ENCODE data around the gene LRRC8D.

Gene LRRC8D

GRCh38 chr1:89806616-89807015, 14.2 kb upstream of the LRRC8D start:
- DNase-seq (ENCODE audit: low spot score) (no peak), FAIRE-seq (no peak)

- FAIRE-seq (no peak), DNase-seq (ENCODE audit: low spot score) (no peak)
These were observed 13.3 kb upstream of the LRRC8D start for GRCh38 chr1:89807503-89807902.

DNA sequence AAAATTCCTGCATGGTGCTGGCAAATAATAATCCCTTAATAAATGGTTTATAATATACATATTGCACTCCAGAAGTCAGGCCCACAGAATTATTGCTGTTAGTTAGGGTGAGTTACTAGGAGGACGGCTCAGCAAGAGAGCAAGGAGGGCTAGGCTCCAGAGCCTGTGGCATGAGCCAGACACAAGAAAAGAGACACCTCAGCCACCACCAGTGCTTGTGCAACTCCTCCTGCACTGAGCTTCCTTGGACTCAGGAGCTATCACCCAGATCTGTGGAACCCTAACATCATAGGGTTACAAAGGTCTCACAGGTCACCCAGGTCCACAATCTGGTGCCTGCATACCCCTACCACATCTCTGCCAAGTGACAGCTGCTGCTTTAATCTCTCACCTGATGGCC, 12.8 kb upstream of the LRRC8D start:
- DNase-seq (ENCODE audit: low spot score) (no peak), FAIRE-seq (no peak)

GRCh38 chr1:89808441-89809117, 12.3 kb upstream of the LRRC8D start:
- DNase-seq (ENCODE audit: low spot score) (peak; percentile 36), FAIRE-seq (no peak)

GRCh38 chr1:89809556-89809955, 11.3 kb upstream of the LRRC8D start:
- FAIRE-seq (no peak), DNase-seq (ENCODE audit: low spot score) (no peak)

DNA sequence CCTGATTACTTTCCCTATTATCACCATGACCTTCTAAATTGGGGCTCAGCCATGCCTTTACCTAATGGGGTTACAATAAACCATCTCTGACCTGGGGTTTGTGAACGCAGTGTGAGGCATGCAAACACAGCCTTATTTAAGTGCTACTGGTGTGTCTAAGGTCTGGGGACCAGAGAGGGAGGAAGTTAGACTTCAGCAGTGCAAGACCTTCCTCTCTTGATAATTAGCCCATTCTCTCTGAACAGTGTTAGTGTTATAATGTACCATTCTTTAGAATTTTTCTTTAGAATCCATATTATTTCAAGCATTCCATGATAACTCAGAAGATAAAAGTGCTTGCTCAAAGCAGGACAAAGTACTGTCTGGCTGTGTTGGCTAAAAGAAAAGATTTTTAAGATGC, 10.5 kb upstream of the LRRC8D start:
- FAIRE-seq = no peak
- no peak for DNase-seq (ENCODE audit: low spot score)

DNA sequence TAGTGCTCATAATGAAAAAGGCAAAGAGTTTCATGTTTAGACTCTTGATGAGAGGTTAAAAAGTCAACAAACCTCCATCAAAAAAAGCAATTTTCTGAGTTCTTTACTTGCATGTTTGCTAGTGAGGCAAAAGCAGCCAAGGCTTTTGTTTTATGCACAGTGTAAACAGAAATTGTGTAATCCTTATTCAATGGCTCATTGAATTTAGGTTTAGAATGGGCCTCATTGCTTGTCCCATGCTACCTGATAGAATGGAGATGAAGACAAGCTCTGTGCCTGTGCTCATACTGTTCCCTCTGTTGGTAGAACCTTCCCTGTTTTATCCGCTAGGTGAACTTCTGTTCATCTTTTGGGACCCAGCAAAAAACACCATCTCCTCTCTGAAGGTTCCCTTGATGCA, 10.0 kb upstream of the LRRC8D start:
- no peak for FAIRE-seq
- DNase-seq (ENCODE audit: low spot score) = no peak

- no peak for FAIRE-seq
- DNase-seq (ENCODE audit: low spot score) = no peak
These were observed 7.8 kb upstream of the LRRC8D start for GRCh38 chr1:89812992-89813391.

- FAIRE-seq (no peak), DNase-seq (ENCODE audit: low spot score) (no peak)
These were observed 5.8 kb upstream of the LRRC8D start for GRCh38 chr1:89815040-89815439.

DNA sequence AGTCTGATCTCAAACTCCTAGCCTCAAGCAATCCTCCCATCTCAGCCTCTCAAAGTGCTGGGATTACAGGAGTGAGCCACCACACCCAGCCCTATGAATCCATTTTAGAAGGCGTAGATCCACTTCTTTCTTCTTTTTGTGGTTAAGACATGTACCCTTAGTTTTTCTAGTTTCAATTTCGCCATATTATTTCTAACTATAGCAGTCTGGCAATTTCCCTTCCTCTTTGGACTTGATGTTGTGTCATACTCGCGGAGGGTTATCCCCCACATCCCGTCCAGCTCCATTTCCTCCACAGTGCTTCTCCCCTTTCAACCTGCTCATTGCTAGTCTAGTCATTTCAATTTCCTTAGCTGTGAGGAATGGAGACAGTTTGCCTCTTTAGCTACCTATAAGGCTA, 5.2 kb upstream of the LRRC8D start:
- no peak for DNase-seq (ENCODE audit: low spot score)
- no peak for FAIRE-seq

GRCh38 chr1:89816366-89816765, 4.5 kb upstream of the LRRC8D start:
- DNase-seq (ENCODE audit: low spot score) (no peak), FAIRE-seq (no peak)

DNA sequence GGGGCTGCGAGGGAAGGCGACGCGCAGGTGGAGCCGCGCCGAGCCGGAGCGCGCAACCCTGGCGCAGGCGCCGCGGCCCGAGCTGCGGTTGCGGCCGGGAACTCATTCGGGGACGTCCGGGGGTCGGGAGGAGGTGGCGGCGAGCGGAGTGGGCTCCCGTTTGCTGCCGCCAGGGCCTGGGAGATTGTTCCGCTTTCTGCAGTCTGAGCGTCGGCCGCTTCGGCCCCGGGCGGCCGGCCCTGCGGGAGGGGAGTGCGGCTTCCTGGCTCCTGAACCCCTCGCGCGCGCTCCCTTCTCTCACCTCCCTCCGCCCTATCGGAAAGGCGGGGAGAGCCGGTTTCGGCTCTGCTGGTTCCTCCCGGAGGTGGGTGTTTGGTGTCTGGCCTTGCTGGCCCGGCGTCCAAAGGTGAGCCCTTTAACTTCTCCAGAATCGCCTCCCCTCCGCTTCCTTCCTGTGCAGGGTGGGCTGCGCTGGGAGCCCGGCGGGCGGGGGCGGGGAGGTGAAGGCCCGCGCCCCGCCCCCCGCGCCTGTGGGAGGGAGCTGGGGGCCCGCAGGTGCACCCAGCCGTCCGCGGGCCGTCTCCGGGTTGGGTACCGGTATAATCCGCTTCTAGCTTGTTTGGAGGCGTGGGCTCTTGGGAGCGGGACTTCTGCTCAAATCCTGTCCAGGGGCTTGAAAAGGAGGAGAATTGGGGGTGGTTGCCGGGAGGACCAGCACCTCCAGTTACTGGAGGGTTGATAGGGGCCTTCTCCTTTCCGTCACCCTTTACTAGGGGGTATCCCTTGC, 683 bp downstream of the LRRC8D start:
- no peak for DNase-seq (ENCODE audit: low spot score)
- FAIRE-seq = no peak

DNA sequence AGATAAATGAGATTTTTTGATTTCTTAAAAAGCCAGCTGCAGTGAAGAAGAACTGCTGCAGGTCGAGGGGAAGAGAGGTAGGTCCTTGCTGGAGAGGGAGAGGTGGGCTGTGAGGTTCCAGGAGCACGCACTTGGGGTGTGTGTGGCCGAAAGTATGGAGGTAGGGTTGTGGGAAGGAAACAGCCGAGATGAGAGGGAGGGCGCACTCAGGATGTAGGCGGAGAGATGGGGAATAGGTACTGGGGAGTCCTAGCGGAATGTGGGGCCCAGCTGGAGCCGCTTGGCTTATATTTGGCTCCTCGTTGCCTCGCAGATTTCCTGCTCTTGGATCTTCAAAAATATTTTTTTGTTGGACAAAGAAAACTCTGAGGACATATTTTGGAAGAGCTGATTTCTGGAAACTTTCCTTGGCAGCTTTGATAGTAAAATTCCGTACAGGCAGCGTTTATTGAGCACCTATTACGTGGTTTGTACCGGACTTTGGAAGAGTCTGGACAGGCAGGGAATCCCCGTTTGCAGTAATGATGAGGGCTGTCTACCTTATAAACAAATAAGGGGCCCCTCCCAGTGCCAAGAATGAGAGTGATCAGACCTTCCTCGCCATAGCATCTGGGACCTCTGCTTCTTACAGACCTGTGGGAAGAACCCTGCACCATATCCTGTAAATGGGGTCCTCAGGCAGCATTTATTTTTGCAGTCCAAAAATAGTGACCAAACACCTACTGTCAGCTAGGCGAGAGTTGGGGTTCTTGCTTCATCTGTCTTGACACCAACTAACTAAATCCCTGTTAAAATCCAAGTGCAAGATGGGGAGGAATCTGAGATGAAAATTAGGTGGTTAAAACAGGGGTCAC, 1.5 kb downstream of the LRRC8D start:
- no peak for FAIRE-seq

DNA sequence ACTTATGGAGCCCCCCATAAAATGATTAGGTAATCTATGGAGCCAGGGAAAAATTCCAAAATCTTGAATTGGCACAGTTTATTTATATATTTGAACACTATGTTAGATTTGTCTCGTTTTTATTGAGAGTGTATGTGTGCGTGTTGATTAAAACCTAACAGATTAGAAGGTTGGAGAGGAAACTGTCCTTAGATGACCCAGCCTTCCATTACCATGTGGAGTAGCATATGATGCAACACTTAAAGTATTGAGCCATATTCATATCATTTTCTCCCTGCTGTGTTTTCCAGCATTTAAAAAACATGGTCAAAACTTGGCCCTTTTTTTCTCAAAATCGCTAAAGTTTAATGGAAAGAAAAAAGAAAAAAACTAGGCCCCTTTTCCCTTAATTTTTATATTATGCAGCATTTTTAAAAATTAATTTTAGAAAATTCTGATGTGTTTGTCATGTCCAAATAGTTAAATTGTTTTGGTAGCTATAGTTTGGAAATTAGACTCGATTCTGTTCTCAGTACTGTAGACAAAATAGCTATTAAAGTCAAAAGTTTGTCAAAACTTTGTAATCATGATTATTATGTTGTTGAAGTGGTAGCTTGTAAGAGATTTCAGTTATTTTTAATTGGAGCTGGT, 2.3 kb downstream of the LRRC8D start:
- FAIRE-seq (no peak), DNase-seq (ENCODE audit: low spot score) (no peak)

More for the DNA sequence above, 1.5 kb downstream of the LRRC8D start:
- no peak for DNase-seq (ENCODE audit: low spot score)

DNA sequence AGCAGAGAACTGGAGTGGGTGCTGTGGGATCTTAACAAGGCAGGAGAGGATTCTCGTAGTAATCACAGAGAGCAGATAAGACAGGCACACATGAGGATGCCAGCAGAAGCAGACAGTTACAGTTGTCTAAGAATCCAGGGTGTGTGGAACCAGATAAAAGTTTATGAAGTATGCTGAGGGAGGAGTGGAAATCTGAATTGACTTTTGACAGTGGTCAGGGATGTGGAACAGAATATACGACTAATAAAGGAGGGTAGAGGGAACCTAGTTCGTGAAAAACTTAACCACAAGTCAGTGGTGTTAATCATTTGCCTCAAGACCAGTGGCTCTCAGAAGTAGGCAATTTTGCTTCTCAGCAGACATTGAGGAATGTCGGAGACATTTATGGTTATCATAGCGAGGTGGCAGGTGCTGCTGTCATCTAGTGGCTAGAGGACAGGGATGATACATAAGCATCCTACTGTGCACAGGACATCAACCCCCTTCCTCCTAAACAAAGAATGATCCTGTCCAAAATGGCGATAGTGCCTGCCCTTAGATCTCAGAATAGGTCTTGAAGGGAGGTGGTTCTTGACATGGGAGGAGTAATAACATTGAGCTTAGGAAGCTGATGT, 3.0 kb downstream of the LRRC8D start:
- FAIRE-seq = peak; percentile 94
- peak; percentile 71 for DNase-seq (ENCODE audit: low spot score)

DNA sequence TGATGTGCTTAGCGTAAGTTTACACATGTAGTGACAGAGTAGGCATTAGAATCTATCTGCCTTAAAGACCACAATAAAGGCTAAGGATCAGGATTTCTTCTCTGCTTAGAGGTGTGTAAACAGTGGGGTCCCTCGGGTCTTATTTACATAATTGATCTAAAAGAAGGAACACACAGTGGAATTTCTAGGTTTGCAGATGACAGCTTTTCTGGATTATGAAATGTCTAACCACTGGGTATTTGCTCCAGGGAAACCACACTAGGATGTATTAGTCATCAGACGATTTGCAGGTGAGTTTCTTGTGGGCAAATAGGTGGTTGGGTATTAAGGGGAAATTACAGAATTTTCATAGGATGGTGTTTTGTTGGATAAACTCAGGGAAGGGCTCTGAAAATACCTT, 5.8 kb downstream of the LRRC8D start:
- peak; percentile 74 for FAIRE-seq

DNA sequence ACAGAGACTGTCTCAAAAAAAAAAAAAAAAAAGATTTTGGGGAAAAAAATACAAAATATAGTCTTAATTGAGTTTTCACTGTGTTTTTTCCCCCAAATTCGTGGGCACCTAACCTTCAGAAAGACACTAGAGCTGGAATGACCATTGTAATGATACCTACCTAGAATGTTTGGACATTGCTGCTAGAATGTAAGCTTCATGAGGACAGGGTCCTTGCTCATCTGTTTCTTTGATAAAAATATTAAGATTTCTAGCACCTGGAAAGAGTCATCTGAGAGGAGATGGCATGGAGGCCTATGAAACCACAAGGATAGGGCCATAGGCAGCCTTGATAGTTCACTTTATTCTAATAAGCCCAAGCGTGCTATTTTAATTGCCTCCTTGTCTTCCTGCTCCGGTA, 6.5 kb downstream of the LRRC8D start:
- FAIRE-seq = no peak
- DNase-seq (ENCODE audit: low spot score) = no peak

More for the DNA sequence above, 5.8 kb downstream of the LRRC8D start:
- DNase-seq (ENCODE audit: low spot score) = peak; percentile 24

DNA sequence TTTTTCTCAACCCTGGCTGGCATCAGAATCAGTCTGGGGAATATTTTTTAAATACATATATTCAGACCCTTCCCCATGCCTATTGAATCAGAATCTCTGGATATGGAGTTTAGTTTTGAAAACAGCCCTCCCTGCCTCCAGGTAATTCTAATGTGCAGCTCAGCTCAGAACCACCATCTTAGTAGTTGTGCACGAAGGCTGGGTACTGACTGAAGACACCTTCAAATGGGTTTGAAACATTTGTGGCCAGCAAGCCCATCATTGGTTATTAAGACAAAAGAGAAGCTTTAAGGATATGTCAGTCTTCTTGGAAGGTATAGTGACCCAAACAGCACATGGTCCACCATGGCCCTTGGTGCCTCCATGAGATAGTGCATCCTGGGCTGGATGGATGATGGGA, 7.1 kb downstream of the LRRC8D start:
- no peak for DNase-seq (ENCODE audit: low spot score)
- FAIRE-seq = no peak

GRCh38 chr1:89829186-89829585, 8.4 kb downstream of the LRRC8D start:
- no peak for DNase-seq (ENCODE audit: low spot score)
- FAIRE-seq = no peak

DNA sequence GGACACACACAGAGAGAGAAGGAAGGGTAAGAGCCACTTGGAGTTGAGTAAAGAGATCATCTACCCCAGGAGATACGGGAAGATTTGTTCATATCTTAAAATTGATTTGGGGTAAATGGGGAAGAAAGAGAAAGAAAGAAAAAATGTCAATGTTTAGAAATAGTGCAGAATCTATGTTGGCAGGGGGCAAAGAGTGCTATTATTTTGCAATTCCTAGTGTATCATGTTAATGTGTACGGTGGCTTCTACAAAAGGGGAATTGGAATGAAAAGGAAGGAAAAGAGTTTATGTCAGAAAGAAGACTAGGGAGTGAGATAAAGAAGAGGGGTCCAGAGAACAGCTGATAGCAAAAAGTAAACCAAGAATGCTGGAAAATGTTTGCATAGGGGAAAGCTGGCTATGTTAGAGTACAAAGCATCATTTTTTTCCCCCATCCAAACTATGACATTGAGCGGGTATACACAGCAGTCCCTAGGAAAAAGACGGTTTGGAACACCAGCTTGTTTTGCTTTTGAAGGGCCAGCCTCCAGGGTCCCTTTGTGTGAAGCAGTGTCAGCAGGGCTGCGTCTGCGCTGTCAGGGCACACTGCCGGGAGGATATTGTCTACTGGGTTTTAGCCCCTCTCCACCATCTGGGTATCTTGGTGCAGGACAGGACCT, 10.8 kb downstream of the LRRC8D start:
- DNase-seq (ENCODE audit: low spot score) = no peak
- no peak for FAIRE-seq

Measured in RCC 7860 (cell line).